Aorta (tissue), 5 donors: ENCODE measurements around the gene PSMD1. TPM values are rescaled to one million over a fixed set of nuclear protein-coding genes. Genes with fewer than 3 reads are reported as not detected.
"Not testable (repeated sequence)": the region's sequence is repeated elsewhere in the genome, so short reads cannot be mapped to it uniquely, and the experiment has no call there.

Experiments used
- ATAC-seq: fragments of 200-7000 bp; cut with Tn5 transposase; one replicate; pipeline ENCODE4 v1.9.1; 2022; ENCODE audit warnings: moderate library complexity; ENCODE audit not compliant: low FRiP score
- DNase-seq, 2 donors: peaks; one replicate each; pipeline ENCODE4 v3.0.0-alpha.2; 2020
- H3K27ac ChIP-seq, 2 donors: one replicate each; pipeline ENCODE4 v1.5.1; 2013; ENCODE audit warnings: low read length in 2 of 2, mild to moderate bottlenecking in 2 of 2, moderate library complexity in 2 of 2, control low read depth in 1 of 2, inconsistent platforms in 1 of 2, low read depth in 1 of 2
- H3K27me3 ChIP-seq, 2 donors: one replicate each; pipeline ENCODE4 v1.6.1; 2013; ENCODE audit warnings: control low read depth in 1 of 2, low read length in 1 of 2, mild to moderate bottlenecking in 1 of 2, moderate library complexity in 1 of 2; ENCODE audit not compliant: insufficient read depth in 2 of 2, control insufficient read depth in 1 of 2
- H3K36me3 ChIP-seq, 2 donors: one replicate each; pipeline ENCODE4 v1.6.1; 2013; ENCODE audit warnings: control low read depth in 1 of 2, low read length in 1 of 2, mild to moderate bottlenecking in 1 of 2; ENCODE audit not compliant: insufficient read depth in 2 of 2, control insufficient read depth in 1 of 2
- H3K4me1 ChIP-seq, 2 donors: one replicate each; pipeline ENCODE4 v1.6.1; 2013; ENCODE audit warnings: low read length in 2 of 2, control low read depth in 1 of 2, mild to moderate bottlenecking in 1 of 2, moderate library complexity in 1 of 2; ENCODE audit not compliant: insufficient read depth in 2 of 2, control insufficient read depth in 1 of 2
- H3K4me3 ChIP-seq, 2 donors: one replicate each; pipeline ENCODE4 v1.5.1; 2013; ENCODE audit warnings: low read length in 2 of 2, control low read depth in 1 of 2, mild to moderate bottlenecking in 1 of 2
- H3K9me3 ChIP-seq: one replicate; pipeline ENCODE4 v1.6.1; 2013; ENCODE audit warnings: mild to moderate bottlenecking, low read length; ENCODE audit not compliant: control insufficient read depth
- WGBS, 2 donors: extraction: QIAGEN DNeasy Blood & Tissue Kit; methylation state at CpG; one replicate each; pipeline ENCODE4 v1.1.7; 2013; 5-methylcytosine and 5-hydroxymethylcytosine counted together
- intact Hi-C, 2 donors: fragments of 100-400 bp; cut with DNase I; formaldehyde crosslinking; loops; one replicate each; pipeline versions ENCODE4 v1.14.2 to v1.15.0; 2022
- polyA plus RNA-seq, 2 donors: library from polyadenylated mRNA; stranded (reverse); fragments of 200-250 nt; gene quantifications; one replicate each; pipeline ENCODE4 v1.2.3, GENCODE V29; 2013
- total RNA-seq, 2 donors: library from RNA; stranded (reverse); fragmentation: NEBNext Ultra II Directional; extraction: Animal tissue kit (Norgen Biotek cat#: 25700); gene quantifications; one replicate each; pipeline ENCODE4 v1.2.1, GENCODE V29; 2021
- donor health status: healthy with polysubstance abuse.
- donor health status: Bipolar disorder and iron deficiency.
- donor health status: DM: no; HTN: no; CAD: no.
- donor health status: DM: no; HTN: no; CAD: no.
- donor health status: DM: yes; HTN: yes; CAD: no.

Gene PSMD1
- total and polyA plus RNA-seq, 4 donors = 27.8 to 69.7 (median 51.5) TPM

DNA sequence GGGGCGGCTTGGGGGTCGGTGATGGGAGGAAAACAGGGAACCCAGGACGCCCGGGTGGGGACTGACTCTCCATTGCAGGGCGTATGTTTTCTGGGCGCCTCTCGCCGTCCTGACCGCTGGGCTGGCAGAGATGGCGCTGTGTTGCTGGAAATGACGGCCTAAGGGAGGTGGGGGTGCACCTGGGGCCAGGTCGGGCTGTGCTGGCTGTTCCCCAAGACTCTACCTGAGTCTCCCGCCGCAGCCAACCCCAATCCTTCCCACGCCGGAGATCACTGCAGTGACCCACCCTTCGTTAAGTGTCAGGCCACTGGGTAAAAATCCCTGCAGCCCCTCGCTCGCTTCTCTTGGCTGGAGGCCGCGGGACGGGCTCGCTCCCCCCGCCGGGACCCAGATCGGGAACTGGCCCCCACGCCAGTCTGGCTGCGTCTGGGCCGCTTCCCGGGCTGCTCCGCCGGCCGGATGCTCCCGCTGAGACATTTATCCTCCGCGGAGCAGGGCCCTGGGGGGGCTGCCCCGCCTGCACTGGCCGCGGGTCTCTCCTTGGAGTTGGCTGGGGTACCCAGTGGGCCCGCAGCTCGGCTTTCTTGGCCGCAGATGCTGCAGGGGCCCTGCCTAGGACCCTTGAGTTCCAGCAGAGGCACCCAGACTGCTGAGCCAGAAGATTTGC, 134.0 kb downstream of the PSMD1 start:
- Histone ChIP-seq H3K4me1 (no peaks in the 10 kb centered on the region), H3K36me3 (no peaks in the 10 kb centered on the region), H3K4me3 (peak overlapping the region; percentile 8 to 29), H3K9me3 (no peaks in the 10 kb centered on the region), H3K27ac (peak overlapping the region; percentile 99 to 100), H3K27me3 (no peaks in the 10 kb centered on the region)
- ATAC-seq (peak; percentile 82), DNase-seq (peak; percentile 92 to 95)
- 2 to 3% methylated on average over 41 to 42 of the region's 42 CpGs for WGBS, 2 donors
- intact Hi-C loops = loop anchor here (2.0 kb wide), 3 partner anchors 58 to 86 kb away; no protein-coding TSS in a partner anchor

- 40% methylated on average over 19 of the region's 19 CpGs for WGBS, 2 donors
- intact Hi-C loops = loop anchor here (2.0 kb wide), 3 partner anchors 59 to 87 kb away; no protein-coding TSS in a partner anchor
- DNase-seq (peak; percentile 93 to 94), ATAC-seq (peak; percentile 78)
- Histone ChIP-seq H3K36me3 (no peaks in the 10 kb centered on the region), H3K27me3 (no peaks in the 10 kb centered on the region), H3K9me3 (no peaks in the 10 kb centered on the region), H3K4me3 (no peak overlapping the region), H3K4me1 (no peaks in the 10 kb centered on the region), H3K27ac (peak overlapping the region; percentile 69 to 99)
Observed at GRCh38 chr2:231191896-231192872, 135.5 kb downstream of the PSMD1 start.

GRCh38 chr2:231193216-231193615, 136.5 kb downstream of the PSMD1 start:
- Histone ChIP-seq H3K27me3 (no peaks in the 10 kb centered on the region), H3K36me3 (no peaks in the 10 kb centered on the region), H3K4me1 (peaks cover 0 to 4% of the 10 kb centered on the region in 2 donors), H3K4me3 (no peak overlapping the region), H3K9me3 (no peaks in the 10 kb centered on the region), H3K27ac (no peak overlapping the region)
- DNase-seq (no peak), ATAC-seq (no peak)
- 75 to 77% methylated on average over 3 of the region's 3 CpGs for WGBS, 2 donors
- intact Hi-C loops = no loop called here

GRCh38 chr2:231196592-231196991, 139.9 kb downstream of the PSMD1 start:
- Histone ChIP-seq H3K4me1 (peaks cover 0 to 4% of the 10 kb centered on the region in 2 donors), H3K4me3 (no peak overlapping the region), H3K9me3 (no peaks in the 10 kb centered on the region), H3K27ac (no peak overlapping the region), H3K27me3 (no peaks in the 10 kb centered on the region), H3K36me3 (no peaks in the 10 kb centered on the region)
- no peak for DNase-seq
- WGBS, 2 donors = 92 to 94% methylated on average over 5 of the region's 5 CpGs
- intact Hi-C loops = no loop called here
- no peak for ATAC-seq

- H3K36me3 ChIP-seq = not testable (repeated sequence)
Observed at GRCh38 chr2:231197196-231197595, 140.5 kb downstream of the PSMD1 start.

GRCh38 chr2:231197706-231198290, 141.1 kb downstream of the PSMD1 start:
- no peaks in the 10 kb centered on the region for H3K27me3 ChIP-seq
- ATAC-seq = no peak
- intact Hi-C loops = no loop called here
- H3K9me3 ChIP-seq = no peaks in the 10 kb centered on the region
- peak overlapping the region in 1 of 2 donors; percentile 84 for H3K27ac ChIP-seq
- no peak for DNase-seq
- peaks cover 0 to 4% of the 10 kb centered on the region in 2 donors for H3K4me1 ChIP-seq
- peak overlapping the region; percentile 39 to 72 for H3K4me3 ChIP-seq
- no peaks in the 10 kb centered on the region for H3K36me3 ChIP-seq
- WGBS, 2 donors = 14 to 16% methylated on average over 11 of the region's 11 CpGs

More at GRCh38 chr2:231197196-231197595, 140.5 kb downstream of the PSMD1 start:
- H3K4me3 ChIP-seq, H3K4me1 ChIP-seq, H3K9me3 ChIP-seq, ATAC-seq, DNase-seq, H3K27ac ChIP-seq, intact Hi-C loops, H3K27me3 ChIP-seq: not testable (repeated sequence)
- WGBS, 2 donors = 87 to 92% methylated on average over 7 of the region's 7 CpGs

DNA sequence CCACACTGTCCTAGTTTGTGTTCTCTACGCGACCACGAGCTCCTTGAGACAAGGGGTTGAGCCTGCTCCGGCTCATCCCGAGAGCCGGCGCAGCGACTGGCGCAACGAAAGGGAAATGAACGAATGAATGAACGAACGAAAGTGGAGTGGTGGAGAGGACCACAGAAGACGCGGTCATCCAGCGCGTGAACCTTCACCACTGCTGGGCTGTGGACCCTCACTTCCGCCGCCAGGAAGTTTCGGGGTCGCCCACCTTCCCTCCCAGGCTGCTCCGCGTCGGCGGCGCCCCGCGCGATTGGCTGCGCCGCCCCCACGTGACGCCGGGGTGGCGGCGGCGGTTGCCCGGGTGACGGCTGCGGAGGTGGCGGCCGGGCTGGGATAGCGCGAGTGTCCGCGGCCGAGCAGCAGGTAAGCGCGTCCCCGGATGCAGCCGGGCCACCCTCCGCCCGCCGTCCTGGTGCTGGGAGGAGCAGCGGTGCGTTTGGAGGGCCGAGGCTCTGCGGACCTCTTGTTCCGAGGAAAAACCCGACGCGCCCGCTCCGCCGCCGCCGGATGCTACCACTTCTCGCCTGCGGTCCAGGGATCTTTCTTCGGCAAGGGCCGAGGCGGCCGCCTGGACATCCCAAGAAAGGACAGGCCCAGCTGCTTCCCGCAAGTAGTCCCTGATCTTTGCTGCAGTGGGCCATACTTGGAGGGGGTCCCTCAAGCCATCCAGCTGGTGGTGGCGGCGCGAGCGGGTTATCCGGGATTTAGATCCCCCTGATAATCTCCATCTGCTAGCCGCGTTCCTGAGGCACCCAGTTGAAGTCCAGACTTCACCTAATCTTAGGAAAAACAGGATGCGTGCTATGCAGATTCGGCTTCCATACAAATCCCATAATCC, 141.9 kb downstream of the PSMD1 start, which contains the start of gene ARMC9:
Gene ARMC9 (plus strand): TSS at position 341 of the 883 bp plus-strand sequence. CDS start 7,608 bp downstream, outside the sequence.
- H3K4me1 ChIP-seq = peaks cover 0 to 4% of the 10 kb centered on the region in 2 donors

More for the DNA sequence above, 141.9 kb downstream of the PSMD1 start, which contains the start of gene ARMC9:
- H3K36me3 ChIP-seq = no peaks in the 10 kb centered on the region
- no peaks in the 10 kb centered on the region for H3K9me3 ChIP-seq
- no peaks in the 10 kb centered on the region for H3K27me3 ChIP-seq
- 0% methylated on average over 67 to 83 of the region's 83 CpGs for WGBS, 2 donors
- peak; percentile 82 to 92 for DNase-seq
- peak; percentile 96 for ATAC-seq
- intact Hi-C loops = no loop called here
- H3K27ac ChIP-seq = peak within 1 kb of the TSS; percentile 2 to 84
- peak within 1 kb of the TSS; percentile 39 to 72 for H3K4me3 ChIP-seq
